DMS53 treated with DMSO at 0.1 percent for 48 hours (cell line): ENCODE results near the gene TNFRSF19.

Source experiments
- DNase-seq: peaks from one replicate; lab custom pipeline; 2025; ENCODE audit not compliant: unreplicated experiment; lab: John Stamatoyannopoulos, UW

TNFRSF19 gene

GRCh38 chr13:23627410-23627809, 57.2 kb downstream of the TNFRSF19 start:
- no peak for DNase-seq

GRCh38 chr13:23628250-23628649, 58.0 kb downstream of the TNFRSF19 start:
- DNase-seq, result no peak

- no peak for DNase-seq
These were observed 58.8 kb downstream of the TNFRSF19 start for GRCh38 chr13:23628765-23629565.

GRCh38 chr13:23629566-23630272, 59.5 kb downstream of the TNFRSF19 start:
- no peak for DNase-seq

- DNase-seq, result no peak
These were observed 60.3 kb downstream of the TNFRSF19 start for GRCh38 chr13:23630349-23631093.

- no peak for DNase-seq
These were observed 61.3 kb downstream of the TNFRSF19 start for GRCh38 chr13:23631311-23632047.

- no peak for DNase-seq
These were observed 61.9 kb downstream of the TNFRSF19 start for GRCh38 chr13:23632048-23632582.

- DNase-seq, result no peak
These were observed 62.5 kb downstream of the TNFRSF19 start for GRCh38 chr13:23632741-23633140.

- no peak for DNase-seq
These were observed 64.7 kb downstream of the TNFRSF19 start for GRCh38 chr13:23634897-23635296.

- no peak for DNase-seq
These were observed 66.1 kb downstream of the TNFRSF19 start for GRCh38 chr13:23636360-23636759.

GRCh38 chr13:23637829-23638228, 67.6 kb downstream of the TNFRSF19 start:
- DNase-seq, result no peak

GRCh38 chr13:23639674-23640073, 69.5 kb downstream of the TNFRSF19 start:
- DNase-seq, result no peak

- DNase-seq, result no peak
These were observed 71.9 kb downstream of the TNFRSF19 start for GRCh38 chr13:23642110-23642509.

GRCh38 chr13:23643338-23644125, 73.3 kb downstream of the TNFRSF19 start:
- no peak for DNase-seq

GRCh38 chr13:23644126-23644419, 73.9 kb downstream of the TNFRSF19 start:
- no peak for DNase-seq

- no peak for DNase-seq
These were observed 74.4 kb downstream of the TNFRSF19 start for GRCh38 chr13:23644527-23645138.

GRCh38 chr13:23645851-23646250, 75.6 kb downstream of the TNFRSF19 start:
- DNase-seq, result no peak

GRCh38 chr13:23651439-23651838, 81.2 kb downstream of the TNFRSF19 start:
- no peak for DNase-seq

GRCh38 chr13:23651887-23652286, 81.7 kb downstream of the TNFRSF19 start:
- DNase-seq, result no peak
